GM18951 (cell line): Measurements from ENCODE around the gene GALNT9.

Experiments
- POLR2A ChIP-seq: IDR thresholded peaks from 4 replicates; pipeline ENCODE4 v1.6.1; 2011; ENCODE audit warnings: mild to moderate bottlenecking; ENCODE audit not compliant: insufficient read length, insufficient read depth; ENCODE audit errors: extremely low read depth
- in situ Hi-C: fragments of 300-500 bp; cut with MboI; formaldehyde crosslinking; loops from one replicate; pipeline ENCODE4 v1.12.0; 2022; ENCODE audit warnings: low sequenced_read_pairs, mixed read lengths, inconsistent platforms; ENCODE audit not compliant: unreplicated experiment

GALNT9 gene

DNA sequence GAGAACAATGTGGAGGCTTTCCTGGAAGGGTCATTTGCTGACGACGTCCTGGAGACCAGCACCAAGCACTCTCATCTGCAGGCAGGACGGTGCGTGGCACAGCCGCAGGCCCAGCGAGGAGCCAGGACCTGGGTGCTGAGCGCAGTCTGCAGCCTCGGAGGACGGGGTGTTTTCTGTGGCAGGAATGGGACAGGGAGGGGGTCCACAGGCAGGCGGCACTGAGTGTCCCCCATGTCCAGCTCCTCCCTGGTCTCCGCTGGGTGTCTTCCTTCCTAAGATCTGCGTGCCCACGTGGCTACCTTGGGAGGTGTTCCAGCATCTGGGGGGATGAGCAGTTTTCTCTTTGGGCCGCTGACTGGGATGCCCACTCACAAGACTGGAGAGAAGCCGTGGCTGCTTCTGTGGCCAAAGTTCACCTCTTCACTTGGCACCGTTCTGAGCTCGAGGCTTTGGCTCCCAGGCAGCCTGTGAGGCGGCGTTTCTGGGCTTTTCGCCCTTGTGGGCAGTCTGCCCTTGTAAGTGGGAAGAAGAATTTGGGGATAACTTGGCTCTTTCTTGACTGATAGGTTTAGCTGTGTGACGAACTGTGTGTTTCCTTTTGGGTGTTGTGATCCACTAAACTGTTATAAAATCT, 112.9 kb downstream of the GALNT9 start:
- TF ChIP-seq POLR2A = no peak
- in situ Hi-C loops = no loop called here

DNA sequence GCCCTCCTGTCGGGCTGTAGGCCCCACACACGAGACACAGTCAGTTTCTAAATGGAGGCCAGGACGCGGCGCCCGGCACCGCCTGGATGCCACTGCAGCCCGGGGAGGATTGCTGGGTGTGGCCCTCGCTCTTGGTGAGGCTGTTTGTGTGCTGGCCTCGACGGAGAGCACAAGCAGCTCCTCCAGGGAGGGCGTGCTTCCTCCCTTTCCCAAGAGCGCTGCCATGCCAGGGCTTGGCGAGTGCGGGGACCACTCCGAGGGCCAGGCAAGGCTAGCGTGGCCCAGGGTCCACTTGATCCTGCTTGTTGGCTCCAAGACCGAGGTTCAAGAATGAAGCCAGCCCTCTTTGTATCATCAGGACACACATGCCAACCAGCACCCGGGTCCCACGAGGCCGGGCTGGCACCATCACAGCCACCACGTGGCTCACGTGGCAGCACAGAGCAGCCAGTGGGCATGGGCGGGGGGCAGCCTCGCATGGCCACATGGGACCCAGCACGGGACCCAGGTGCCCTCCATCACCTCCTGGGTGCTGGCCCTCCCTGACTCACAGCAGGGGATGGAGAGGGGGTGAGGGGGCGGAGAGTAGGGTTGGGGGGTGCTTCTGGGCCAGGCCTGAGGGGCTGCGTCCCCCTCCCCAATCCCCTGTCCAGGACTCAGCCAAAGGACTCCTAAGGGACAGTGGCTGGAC, 113.9 kb downstream of the GALNT9 start:
- TF ChIP-seq POLR2A = no peak
- in situ Hi-C loops = no loop called here

GRCh38 chr12:132214891-132215290, 114.5 kb downstream of the GALNT9 start:
- in situ Hi-C loops = no loop called here
- TF ChIP-seq POLR2A = no peak

GRCh38 chr12:132214161-132214476, 115.3 kb downstream of the GALNT9 start:
- in situ Hi-C loops = no loop called here
- no peak for TF ChIP-seq POLR2A

GRCh38 chr12:132213359-132214160, 115.8 kb downstream of the GALNT9 start:
- no peak for TF ChIP-seq POLR2A
- in situ Hi-C loops = no loop called here

DNA sequence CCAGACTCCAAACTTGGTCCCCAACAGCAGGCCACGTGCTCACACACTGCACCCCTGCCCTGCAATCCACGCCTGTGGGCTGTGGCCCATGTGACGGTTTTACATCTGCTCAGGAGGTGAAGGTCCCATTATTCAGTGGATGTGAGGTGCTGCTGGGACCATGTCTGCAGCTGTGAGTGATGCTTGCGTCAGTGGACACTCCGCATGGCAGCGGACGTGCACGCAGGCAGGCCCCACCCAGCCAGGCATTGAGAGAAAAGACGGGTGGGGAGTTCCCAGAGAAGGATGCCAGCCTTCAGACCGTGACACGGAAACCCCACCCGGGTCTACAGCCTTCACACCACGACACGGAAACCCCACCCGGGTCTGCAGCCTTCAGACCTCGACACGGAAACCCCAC, 117.6 kb downstream of the GALNT9 start:
- TF ChIP-seq POLR2A = no peak
- in situ Hi-C loops = no loop called here

- in situ Hi-C loops = no loop called here
- no peak for TF ChIP-seq POLR2A
These were observed 118.1 kb downstream of the GALNT9 start for GRCh38 chr12:132211326-132211725.

DNA sequence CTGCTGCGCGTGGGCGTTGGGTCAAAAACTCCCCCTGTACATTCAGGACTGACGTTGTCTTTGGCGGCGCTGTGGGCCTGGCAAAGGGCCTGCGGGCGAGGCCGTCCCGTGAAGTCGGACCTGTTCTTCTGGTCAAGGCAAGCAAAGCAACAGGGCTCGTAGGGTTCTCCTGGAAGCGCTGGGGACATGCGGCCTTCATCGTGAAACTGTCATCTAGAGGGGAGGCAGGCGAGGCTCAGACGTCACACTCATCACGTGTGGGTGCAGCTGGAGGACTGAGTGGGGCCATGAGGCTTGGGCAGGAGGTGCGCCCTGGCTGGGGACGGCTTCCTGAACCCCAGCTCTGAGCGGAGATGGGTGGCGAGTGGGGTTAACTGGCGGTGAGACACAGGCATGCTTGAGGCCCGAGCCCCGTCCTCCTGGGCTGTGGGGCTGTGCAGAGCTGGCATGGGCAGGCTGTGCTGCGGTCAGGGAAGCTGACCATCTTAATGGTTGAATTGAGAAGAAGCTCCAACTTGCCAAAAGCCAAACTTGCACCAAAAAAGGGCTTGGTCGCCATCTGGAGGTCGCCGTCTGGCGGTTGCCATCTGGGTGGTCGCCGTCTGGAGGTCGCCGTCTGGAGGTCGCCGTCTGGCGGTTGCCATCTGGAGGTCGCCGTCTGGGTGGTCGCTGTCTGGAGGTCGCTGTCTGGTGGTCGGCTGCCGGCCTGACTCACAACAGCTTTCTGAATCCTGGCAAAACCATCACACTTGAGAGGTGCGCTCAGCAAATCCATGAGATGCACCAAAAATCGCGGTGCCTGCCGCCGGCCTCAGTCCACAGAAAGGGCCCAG, 119.0 kb downstream of the GALNT9 start:
- no peak for TF ChIP-seq POLR2A
- in situ Hi-C loops = no loop called here

DNA sequence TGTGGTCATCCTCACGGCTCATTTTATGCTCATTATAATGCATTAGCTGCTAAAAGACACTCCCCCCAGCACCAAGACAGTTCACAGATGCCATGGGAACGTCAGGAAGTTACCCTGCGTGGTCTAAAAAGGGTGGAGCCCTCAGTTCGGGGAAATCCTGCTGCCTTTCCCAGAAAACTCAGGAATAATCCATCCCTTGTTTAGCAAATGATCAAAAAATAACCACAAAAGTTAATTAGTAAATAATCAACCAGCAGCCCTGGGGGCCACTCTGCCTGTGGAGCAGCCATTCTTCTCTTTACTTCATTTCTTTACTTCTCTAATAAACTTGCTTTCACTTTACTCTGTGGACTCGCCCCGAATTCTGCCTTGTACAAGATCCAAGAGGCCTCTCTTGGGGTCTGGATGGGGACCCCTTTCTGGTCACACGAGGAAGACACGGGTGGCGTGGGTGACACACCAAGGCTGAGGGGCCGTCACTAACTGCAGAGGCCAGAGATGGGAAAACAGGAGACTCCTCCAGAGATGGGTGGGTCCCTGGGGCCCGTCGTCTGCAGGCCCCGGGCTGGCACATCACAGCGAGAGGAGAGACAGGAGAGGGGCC, 119.7 kb downstream of the GALNT9 start:
- TF ChIP-seq POLR2A = no peak
- in situ Hi-C loops = no loop called here

DNA sequence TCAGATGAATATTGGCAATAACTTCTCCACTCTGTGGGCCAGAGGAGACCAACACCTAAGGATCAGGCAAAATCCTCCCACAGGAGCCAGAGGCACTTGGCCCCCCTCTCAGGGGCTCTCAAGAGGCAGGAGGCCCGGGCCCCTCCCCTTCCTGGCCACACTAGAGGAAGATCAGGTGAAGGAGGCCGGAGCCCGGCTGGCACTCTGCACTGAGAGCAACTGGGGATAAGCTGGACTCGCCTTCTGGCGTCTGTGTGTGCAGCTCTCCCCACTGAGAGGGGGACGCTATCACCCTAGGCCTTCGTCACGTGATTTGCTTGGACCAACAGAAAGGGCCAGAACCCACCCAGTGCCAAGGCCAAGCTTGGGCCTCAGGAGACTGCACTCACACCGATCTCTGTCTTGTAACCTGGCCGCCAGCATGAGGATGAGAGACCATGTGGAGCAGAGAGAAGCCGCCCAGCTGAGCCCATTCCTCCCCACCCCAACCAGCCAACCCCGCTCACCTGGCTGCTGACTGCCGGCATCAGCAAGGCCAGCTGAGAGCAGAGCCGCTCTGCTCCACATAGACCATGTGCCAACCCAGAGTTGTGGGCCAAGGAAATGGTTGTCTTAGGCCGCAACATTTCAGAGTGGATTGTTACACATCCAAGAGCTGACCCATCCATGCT, 121.1 kb downstream of the GALNT9 start:
- no peak for TF ChIP-seq POLR2A
- in situ Hi-C loops = no loop called here

DNA sequence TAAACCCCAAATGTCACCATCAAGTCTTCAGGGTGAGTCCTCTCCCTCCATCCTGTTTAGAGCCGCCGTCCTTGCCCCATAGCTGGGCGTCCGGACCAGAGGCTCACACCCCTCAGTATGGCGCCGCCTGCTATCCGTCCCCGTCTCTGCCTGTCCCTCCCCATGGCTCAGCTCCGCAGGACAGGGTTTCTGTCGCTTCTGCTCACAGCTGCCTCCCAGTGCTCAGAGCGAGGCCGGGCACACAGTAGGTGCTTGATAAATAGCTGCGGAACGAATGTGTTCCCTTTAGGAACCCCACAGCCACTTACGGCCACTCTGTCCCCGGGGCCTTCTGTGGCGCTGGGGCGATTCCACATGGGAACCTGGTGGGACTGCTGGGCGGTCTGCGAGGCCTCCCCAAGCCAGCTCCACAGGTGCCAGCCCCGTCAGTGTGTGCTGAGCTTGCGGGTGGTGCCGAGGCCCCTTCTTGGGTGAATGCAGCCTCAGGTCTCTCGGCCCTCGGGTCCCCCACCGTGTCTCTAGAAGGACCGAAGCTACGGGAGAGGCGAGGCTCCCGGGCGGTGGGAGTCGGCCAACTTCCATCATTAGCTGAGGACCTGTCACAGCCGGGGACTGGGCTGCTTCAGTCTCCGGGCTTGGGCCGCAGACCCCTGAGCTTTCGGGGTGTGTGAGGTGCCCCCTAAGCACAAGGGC, 122.2 kb downstream of the GALNT9 start:
- in situ Hi-C loops = no loop called here
- no peak for TF ChIP-seq POLR2A

GRCh38 chr12:132206046-132206434, 123.3 kb downstream of the GALNT9 start:
- no peak for TF ChIP-seq POLR2A
- in situ Hi-C loops = no loop called here
